ENCODE data around the gene TYW1.
"Not testable (repeated sequence)": the region's sequence is repeated elsewhere in the genome, so short reads cannot be mapped to it uniquely, and the experiment has no call there.

DNA sequence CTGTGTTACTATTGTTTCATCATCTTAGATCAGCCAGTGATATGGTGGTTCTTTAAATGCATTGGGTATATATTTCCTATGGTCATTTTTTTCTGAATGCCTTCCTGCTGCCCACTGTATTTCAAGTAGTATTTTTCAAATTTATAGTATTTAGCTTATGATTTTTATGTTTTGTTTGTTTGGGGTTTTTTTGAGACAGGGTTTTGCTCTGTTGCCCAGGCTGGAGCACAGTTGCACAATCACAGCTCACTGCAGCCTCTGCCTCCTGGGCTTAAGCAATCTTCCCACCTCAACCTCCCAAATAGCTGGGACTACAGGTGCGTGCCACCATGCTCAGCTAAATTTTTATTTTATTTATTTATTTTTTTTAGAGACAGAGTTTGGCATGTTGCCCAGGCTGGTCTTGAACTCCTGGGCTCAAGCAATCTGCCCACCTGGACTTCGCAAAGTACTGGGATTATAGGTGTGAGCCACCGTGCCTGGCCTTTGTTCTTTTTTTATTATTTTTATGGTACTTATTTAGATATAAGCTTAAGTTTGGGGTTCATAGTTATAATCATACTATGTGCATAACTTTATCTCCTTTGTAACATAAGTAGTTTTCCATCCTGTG lies 149.1 kb downstream of the TYW1 start:
- TF ChIP-seq, protein P1, sequence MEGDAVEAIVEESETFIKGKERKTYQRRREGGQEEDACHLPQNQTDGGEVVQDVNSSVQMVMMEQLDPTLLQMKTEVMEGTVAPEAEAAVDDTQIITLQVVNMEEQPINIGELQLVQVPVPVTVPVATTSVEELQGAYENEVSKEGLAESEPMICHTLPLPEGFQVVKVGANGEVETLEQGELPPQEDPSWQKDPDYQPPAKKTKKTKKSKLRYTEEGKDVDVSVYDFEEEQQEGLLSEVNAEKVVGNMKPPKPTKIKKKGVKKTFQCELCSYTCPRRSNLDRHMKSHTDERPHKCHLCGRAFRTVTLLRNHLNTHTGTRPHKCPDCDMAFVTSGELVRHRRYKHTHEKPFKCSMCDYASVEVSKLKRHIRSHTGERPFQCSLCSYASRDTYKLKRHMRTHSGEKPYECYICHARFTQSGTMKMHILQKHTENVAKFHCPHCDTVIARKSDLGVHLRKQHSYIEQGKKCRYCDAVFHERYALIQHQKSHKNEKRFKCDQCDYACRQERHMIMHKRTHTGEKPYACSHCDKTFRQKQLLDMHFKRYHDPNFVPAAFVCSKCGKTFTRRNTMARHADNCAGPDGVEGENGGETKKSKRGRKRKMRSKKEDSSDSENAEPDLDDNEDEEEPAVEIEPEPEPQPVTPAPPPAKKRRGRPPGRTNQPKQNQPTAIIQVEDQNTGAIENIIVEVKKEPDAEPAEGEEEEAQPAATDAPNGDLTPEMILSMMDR (conservative IDR thresholded peaks at IDR 0.05; ENCODE audit: low read depth, low read length), result not testable (repeated sequence)
- TF ChIP-seq CEBPB (IDR thresholded peaks at IDR 0.05; ENCODE audit: low read depth, low read length); RCOR1 (IDR thresholded peaks at IDR 0.05; ENCODE audit: insufficient replicate concordance, low read length); RFX5 (IDR thresholded peaks at IDR 0.05; ENCODE audit: low read depth, low read length); POLR2A (IDR thresholded peaks at IDR 0.05; ENCODE audit: low read depth, low read length); MAZ (IDR thresholded peaks at IDR 0.05; ENCODE audit: borderline replicate concordance, low read depth, low read length); RAD21 (IDR thresholded peaks at IDR 0.05; ENCODE audit: low read length); CHD1 (IDR thresholded peaks at IDR 0.05; ENCODE audit: low read depth, low read length); SMC3 (IDR thresholded peaks at IDR 0.05; ENCODE audit: low read depth, low read length): not testable (repeated sequence)
